HTR-8/SVneo (cell line): ENCODE results near the gene INHBB.
"Not testable (repeated sequence)": the region's sequence is repeated elsewhere in the genome, so short reads cannot be mapped to it uniquely, and the experiment has no call there.

ENCODE experiments used
- DNase-seq: peaks from one replicate; pipeline ENCODE4 v3.0.0; 2011; ENCODE audit warnings: low spot score, mixed read lengths; ENCODE audit not compliant: insufficient read length
- FAIRE-seq: peaks from 2 replicates; lab custom pipeline; 2011; peaks lifted over from hg19 to GRCh38; lab: Jason Lieb, UNC

The INHBB gene

GRCh38 chr2:120375251-120376020 is 29.5 kb downstream of the INHBB start:
- no peak for DNase-seq
- no peak for FAIRE-seq

GRCh38 chr2:120376101-120376500 is 30.2 kb downstream of the INHBB start:
- FAIRE-seq (no peak), DNase-seq (no peak)

- DNase-seq (no peak), FAIRE-seq (no peak)
Observed at GRCh38 chr2:120376679-120377640, 31.0 kb downstream of the INHBB start.

GRCh38 chr2:120378605-120379004 is 32.7 kb downstream of the INHBB start:
- FAIRE-seq (no peak), DNase-seq (no peak)

- FAIRE-seq (no peak), DNase-seq (no peak)
Observed at GRCh38 chr2:120379916-120380893, 34.3 kb downstream of the INHBB start.

GRCh38 chr2:120381192-120381591 is 35.3 kb downstream of the INHBB start:
- DNase-seq: no peak
- FAIRE-seq: no peak

- FAIRE-seq (no peak), DNase-seq (no peak)
Observed at GRCh38 chr2:120381661-120382060, 35.7 kb downstream of the INHBB start.

GRCh38 chr2:120382541-120383144 is 36.7 kb downstream of the INHBB start:
- DNase-seq (no peak), FAIRE-seq (no peak)

- FAIRE-seq (no peak), DNase-seq (no peak)
Observed at GRCh38 chr2:120383191-120383590, 37.3 kb downstream of the INHBB start.

GRCh38 chr2:120383631-120384340 is 37.9 kb downstream of the INHBB start:
- FAIRE-seq: no peak
- DNase-seq: no peak

- DNase-seq: no peak
- no peak for FAIRE-seq
Observed at GRCh38 chr2:120384486-120385354, 38.8 kb downstream of the INHBB start.

- peak; percentile 44 for FAIRE-seq
- no peak for DNase-seq
Observed at GRCh38 chr2:120385355-120386127, 39.6 kb downstream of the INHBB start.

- no peak for DNase-seq
Observed at GRCh38 chr2:120388222-120389035, 42.5 kb downstream of the INHBB start.

GRCh38 chr2:120389036-120389391 is 43.1 kb downstream of the INHBB start:
- DNase-seq (no peak), FAIRE-seq (no peak)

More at GRCh38 chr2:120388222-120389035, 42.5 kb downstream of the INHBB start:
- FAIRE-seq: no peak

- FAIRE-seq (no peak), DNase-seq (no peak)
Observed at GRCh38 chr2:120390381-120391055, 44.6 kb downstream of the INHBB start.

GRCh38 chr2:120391382-120391781 is 45.4 kb downstream of the INHBB start:
- FAIRE-seq: peak; percentile 96

More at GRCh38 chr2:120391382-120391781, 45.4 kb downstream of the INHBB start:
- not testable (repeated sequence) for DNase-seq
